Mesendoderm (in vitro differentiated cells): Measurements from ENCODE around the gene CCL28.
"Not testable (repeated sequence)": the region's sequence is repeated elsewhere in the genome, so short reads cannot be mapped to it uniquely, and the experiment has no call there.

Experiments used
- DNase-seq: peaks from one replicate; pipeline ENCODE4 v3.0.0; 2013
- H2AK5ac ChIP-seq: 2 replicates; pipeline ENCODE4 v1.6.1; 2013; ENCODE audit warnings: low read length, inconsistent platforms
- H2BK120ac ChIP-seq: 2 replicates; pipeline ENCODE4 v1.6.1; 2013; ENCODE audit warnings: low read depth, mild to moderate bottlenecking, low read length, moderate library complexity, mixed read lengths
- H2BK15ac ChIP-seq: replicated peaks from 2 replicates; pipeline ENCODE4 v1.6.1; 2013; ENCODE audit warnings: low read depth, mild to moderate bottlenecking, moderate library complexity
- H2BK5ac ChIP-seq: 2 replicates; pipeline ENCODE4 v1.6.1; 2013; ENCODE audit warnings: low read length, inconsistent platforms
- H3K18ac ChIP-seq: 2 replicates; pipeline ENCODE4 v1.6.1; 2013; ENCODE audit warnings: mild to moderate bottlenecking, low read length, mixed read lengths
- H3K23ac ChIP-seq: one replicate; pipeline ENCODE4 v1.6.1; 2013; ENCODE audit warnings: low read length
- H3K27ac ChIP-seq: 2 replicates; pipeline ENCODE4 v1.5.1; 2013; ENCODE audit warnings: low read depth, mild to moderate bottlenecking, inconsistent platforms, low read length, moderate library complexity
- H3K27me3 ChIP-seq: 2 replicates; pipeline ENCODE4 v1.6.1; 2013; ENCODE audit warnings: low read length, control low read depth, mild to moderate bottlenecking, inconsistent platforms; ENCODE audit not compliant: insufficient read depth, poor library complexity
- H3K36me3 ChIP-seq: 2 replicates; pipeline ENCODE4 v1.6.1; 2013; ENCODE audit warnings: low read length, inconsistent platforms; ENCODE audit not compliant: control insufficient read depth, insufficient read depth
- H3K4ac ChIP-seq: one replicate; pipeline ENCODE4 v1.6.1; 2013; ENCODE audit warnings: low read depth, mild to moderate bottlenecking, low read length, moderate library complexity
- H3K4me1 ChIP-seq: 2 replicates; pipeline ENCODE4 v1.6.1; 2013; ENCODE audit warnings: low read depth, low read length, inconsistent platforms; ENCODE audit not compliant: control insufficient read depth
- H3K4me2 ChIP-seq: 2 replicates; pipeline ENCODE4 v1.6.1; 2013; ENCODE audit warnings: low read length
- H3K4me3 ChIP-seq: 2 replicates; pipeline ENCODE4 v1.5.1; 2013; ENCODE audit warnings: mild to moderate bottlenecking, low read length
- H3K56ac ChIP-seq: one replicate; pipeline ENCODE4 v1.6.1; 2013; ENCODE audit warnings: low read length
- H3K79me1 ChIP-seq: 2 replicates; pipeline ENCODE4 v1.6.1; 2013; ENCODE audit warnings: low read length, inconsistent platforms
- H3K79me2 ChIP-seq: 2 replicates; pipeline ENCODE4 v1.6.1; 2013; ENCODE audit warnings: mild to moderate bottlenecking, low read length; ENCODE audit not compliant: control insufficient read depth, insufficient read depth
- H3K9ac ChIP-seq: 2 replicates; pipeline ENCODE4 v1.6.1; 2013; ENCODE audit warnings: low read length, inconsistent platforms
- H4K5ac ChIP-seq: one replicate; pipeline ENCODE4 v1.6.1; 2013; ENCODE audit warnings: low read length
- H4K8ac ChIP-seq: one replicate; pipeline ENCODE4 v1.6.1; 2013; ENCODE audit warnings: low read depth, mild to moderate bottlenecking, control low read depth, low read length, moderate library complexity
- WGBS: extraction: QIAGEN DNeasy Blood & Tissue Kit; methylation state at CpG from one replicate; pipeline ENCODE4 v1.1.7; 2013; ENCODE audit warnings: low lambda C conversion rate, missing lambda C conversion rate; ENCODE audit not compliant: insufficient coverage; ENCODE audit errors: extremely low coverage; 5-methylcytosine and 5-hydroxymethylcytosine counted together

CCL28 gene

GRCh38 chr5:43402524-43403066 lies 9.6 kb downstream of the CCL28 start:
- H4K5ac ChIP-seq, H2BK15ac ChIP-seq, H2BK5ac ChIP-seq, H3K36me3 ChIP-seq, H3K4me2 ChIP-seq, H3K79me2 ChIP-seq, H3K4ac ChIP-seq, H3K4me3 ChIP-seq, H3K56ac ChIP-seq, H3K18ac ChIP-seq, DNase-seq, H3K27me3 ChIP-seq, H4K8ac ChIP-seq, H2AK5ac ChIP-seq, H3K79me1 ChIP-seq, H3K4me1 ChIP-seq, H3K27ac ChIP-seq, H3K23ac ChIP-seq, H3K9ac ChIP-seq, H2BK120ac ChIP-seq: not testable (repeated sequence)
- no CpG with 5 or more reads among the region's 16 CpGs for WGBS

- Histone ChIP-seq H3K79me1 (no peaks in the 10 kb centered on the region), H3K36me3 (no peaks in the 10 kb centered on the region), H2BK120ac (no peak overlapping the region), H4K8ac (no peak overlapping the region), H2AK5ac (no peak overlapping the region), H3K4me1 (no peaks in the 10 kb centered on the region), H3K4ac (no peak overlapping the region), H3K18ac (no peak overlapping the region), H3K56ac (no peak overlapping the region), H3K4me2 (no peak overlapping the region), H3K23ac (no peak overlapping the region), H3K4me3 (no peak overlapping the region), H3K27ac (no peak overlapping the region), H3K79me2 (no peaks in the 10 kb centered on the region), H4K5ac (no peak overlapping the region), H3K27me3 (no peaks in the 10 kb centered on the region), H3K9ac (no peak overlapping the region), H2BK5ac (no peak overlapping the region), H2BK15ac (no peak overlapping the region)
- WGBS: no CpG with 5 or more reads among the region's 1 CpG
- DNase-seq: peak; percentile 61
Observed at GRCh38 chr5:43401827-43402226, 10.4 kb downstream of the CCL28 start.

GRCh38 chr5:43400082-43400481 lies 12.1 kb downstream of the CCL28 start:
- Histone ChIP-seq H3K36me3 (no peaks in the 10 kb centered on the region), H3K27ac (no peak overlapping the region), H3K18ac (no peak overlapping the region), H3K4ac (no peak overlapping the region), H4K5ac (no peak overlapping the region), H2BK5ac (peak overlapping the region; percentile 25), H2BK120ac (no peak overlapping the region), H3K4me3 (no peak overlapping the region), H3K4me1 (no peaks in the 10 kb centered on the region), H2BK15ac (no peak overlapping the region), H3K23ac (no peak overlapping the region), H3K27me3 (no peaks in the 10 kb centered on the region), H3K56ac (no peak overlapping the region), H3K4me2 (no peak overlapping the region), H3K79me2 (no peaks in the 10 kb centered on the region), H4K8ac (no peak overlapping the region), H3K9ac (no peak overlapping the region), H2AK5ac (no peak overlapping the region), H3K79me1 (no peaks in the 10 kb centered on the region)
- no CpG with 5 or more reads among the region's 3 CpGs for WGBS
- no peak for DNase-seq

GRCh38 chr5:43396762-43397304 lies 15.4 kb downstream of the CCL28 start:
- Histone ChIP-seq H2BK5ac (no peak overlapping the region), H3K27me3 (no peaks in the 10 kb centered on the region), H2AK5ac (no peak overlapping the region), H3K18ac (no peak overlapping the region), H3K4ac (no peak overlapping the region), H3K79me2 (no peaks in the 10 kb centered on the region), H3K79me1 (no peaks in the 10 kb centered on the region), H2BK15ac (no peak overlapping the region), H3K4me3 (no peak overlapping the region), H3K9ac (no peak overlapping the region), H3K4me1 (no peaks in the 10 kb centered on the region), H4K5ac (no peak overlapping the region), H3K36me3 (no peaks in the 10 kb centered on the region), H3K56ac (no peak overlapping the region), H4K8ac (no peak overlapping the region), H3K27ac (no peak overlapping the region), H3K4me2 (no peak overlapping the region), H3K23ac (no peak overlapping the region), H2BK120ac (no peak overlapping the region)
- WGBS: no CpG with 5 or more reads among the region's 53 CpGs
- DNase-seq: no peak

- no peak overlapping the region for H2AK5ac ChIP-seq
- no peaks in the 10 kb centered on the region for H3K4me1 ChIP-seq
- H3K4me2 ChIP-seq: no peak overlapping the region
- H3K79me2 ChIP-seq: no peaks in the 10 kb centered on the region
- peak overlapping the region; percentile 8 for H3K56ac ChIP-seq
- H3K36me3 ChIP-seq: no peaks in the 10 kb centered on the region
- H4K8ac ChIP-seq: no peak overlapping the region
- H3K4ac ChIP-seq: no peak overlapping the region
- no peak overlapping the region for H3K23ac ChIP-seq
- H2BK5ac ChIP-seq: no peak overlapping the region
- DNase-seq: no peak
- H4K5ac ChIP-seq: no peak overlapping the region
- no peaks in the 10 kb centered on the region for H3K27me3 ChIP-seq
- no CpG with 5 or more reads among the region's 1 CpG for WGBS
- H3K4me3 ChIP-seq: no peak overlapping the region
- peak overlapping the region; percentile 10 for H2BK15ac ChIP-seq
- no peak overlapping the region for H3K9ac ChIP-seq
- no peak overlapping the region for H3K27ac ChIP-seq
- H3K18ac ChIP-seq: no peak overlapping the region
- no peaks in the 10 kb centered on the region for H3K79me1 ChIP-seq
- H2BK120ac ChIP-seq: no peak overlapping the region
Observed at GRCh38 chr5:43390471-43390870, 21.7 kb downstream of the CCL28 start.
